Activated naive CD4-positive, alpha-beta T cell treated with anti-CD3 and anti-CD28 coated beads, Interleukin-2, amount 10 ng/mL, durations not matched to agents 7 days and 5 days (primary cell): ENCODE data around the gene TTC9.

ENCODE experiments used
- CTCF ChIA-PET: fragments of 350-600 bp; sonication (Branson Sonifier 250); formaldehyde crosslinking; loops from one replicate; lab custom pipeline; 2021; ENCODE audit warnings: antibody characterized with exemption; lab: Charles Lee
- DNase-seq: peaks from one replicate; pipeline ENCODE4 v3.0.0-alpha.2; 2020
- H3K27ac Mint-ChIP-seq: one replicate; pipeline ENCODE4 v1.8.0; 2021; ENCODE audit warnings: mild to moderate bottlenecking, moderate library complexity, mixed read lengths
- H3K27me3 Mint-ChIP-seq: one replicate; pipeline ENCODE4 v1.8.0; 2021; ENCODE audit warnings: mild to moderate bottlenecking, mixed read lengths
- H3K36me3 Mint-ChIP-seq: one replicate; pipeline ENCODE4 v1.8.0; 2021; ENCODE audit warnings: mixed read lengths
- H3K4me1 Mint-ChIP-seq: one replicate; pipeline ENCODE4 v1.8.0; 2021; ENCODE audit warnings: mixed read lengths
- H3K4me3 Mint-ChIP-seq: one replicate; pipeline ENCODE4 v1.8.0; 2021; ENCODE audit warnings: mild to moderate bottlenecking, moderate library complexity, mixed read lengths
- H3K9me3 Mint-ChIP-seq: one replicate; pipeline ENCODE4 v1.8.0; 2021; ENCODE audit warnings: mixed read lengths

Gene TTC9

GRCh38 chr14:70624972-70625371 is 16.7 kb upstream of the TTC9 start:
- Mint-ChIP-seq H3K4me1 (no peaks in the 10 kb centered on the region), H3K36me3 (peaks cover 4% of the 10 kb centered on the region), H3K27me3 (peaks cover 4% of the 10 kb centered on the region), H3K27ac (no peak overlapping the region), H3K4me3 (no peak overlapping the region), H3K9me3 (peaks cover 17% of the 10 kb centered on the region)
- CTCF ChIA-PET = interaction anchor here (1.5 to 7.9 kb wide), 2 partner anchors 88 to 192 kb away, joined by 6 to 87 read pairs; no protein-coding TSS in a partner anchor
- no peak for DNase-seq

GRCh38 chr14:70631948-70632347 is 9.8 kb upstream of the TTC9 start:
- Mint-ChIP-seq H3K4me3 (no peak overlapping the region), H3K36me3 (peaks cover 2% of the 10 kb centered on the region), H3K27me3 (peaks cover 5% of the 10 kb centered on the region), H3K27ac (no peak overlapping the region), H3K9me3 (peaks cover 6% of the 10 kb centered on the region), H3K4me1 (no peaks in the 10 kb centered on the region)
- CTCF ChIA-PET = interaction anchor here (1.9 kb wide), 1 partner anchor 10 kb away, joined by 9 read pairs; no protein-coding TSS in a partner anchor
- DNase-seq = no peak

- CTCF ChIA-PET = interaction anchor here (1.1 kb wide), 1 partner anchor 73 kb away, joined by 4 read pairs; no protein-coding TSS in a partner anchor
- no peak overlapping the region for H3K4me3 Mint-ChIP-seq
- peaks cover 3% of the 10 kb centered on the region for H3K9me3 Mint-ChIP-seq
- H3K4me1 Mint-ChIP-seq = peaks cover 24% of the 10 kb centered on the region
- peaks cover 2% of the 10 kb centered on the region for H3K36me3 Mint-ChIP-seq
- H3K27ac Mint-ChIP-seq = no peak overlapping the region
- H3K27me3 Mint-ChIP-seq = peaks cover 5% of the 10 kb centered on the region
- no peak for DNase-seq
Observed at GRCh38 chr14:70635971-70636595, 5.6 kb upstream of the TTC9 start.

GRCh38 chr14:70638416-70638815 is 3.3 kb upstream of the TTC9 start:
- Mint-ChIP-seq H3K36me3 (peaks cover 5% of the 10 kb centered on the region), H3K9me3 (peaks cover 3% of the 10 kb centered on the region), H3K4me3 (no peak overlapping the region), H3K27ac (no peak overlapping the region), H3K27me3 (no peaks in the 10 kb centered on the region), H3K4me1 (peaks cover 27% of the 10 kb centered on the region)
- DNase-seq = no peak
- CTCF ChIA-PET = no interaction called here

GRCh38 chr14:70640938-70641547 is 673 bp upstream of the TTC9 start:
- Mint-ChIP-seq H3K27me3 (no peaks in the 10 kb centered on the region), H3K4me1 (peaks cover 53% of the 10 kb centered on the region)
- CTCF ChIA-PET = interaction anchor here (0.7 to 1.5 kb wide), 5 partner anchors 10 to 36 kb away, joined by 3 to 4 read pairs (median 3); no protein-coding TSS in a partner anchor

GRCh38 chr14:70642303-70643235 is 853 bp downstream of the TTC9 start:
- peak; percentile 55 for DNase-seq
- CTCF ChIA-PET = interaction anchor here (0.7 to 1.5 kb wide), 5 partner anchors 9 to 71 kb away, joined by 3 to 7 read pairs (median 4); no protein-coding TSS in a partner anchor
- H3K4me3 Mint-ChIP-seq = peak overlapping the region; percentile 87
- peaks cover 66% of the 10 kb centered on the region for H3K4me1 Mint-ChIP-seq
- no peaks in the 10 kb centered on the region for H3K27me3 Mint-ChIP-seq
- H3K9me3 Mint-ChIP-seq = no peaks in the 10 kb centered on the region
- peak overlapping the region; percentile 94 for H3K27ac Mint-ChIP-seq
- peaks cover 24% of the 10 kb centered on the region for H3K36me3 Mint-ChIP-seq

More at GRCh38 chr14:70640938-70641547, 673 bp upstream of the TTC9 start:
- DNase-seq = peak; percentile 69
- Mint-ChIP-seq H3K36me3 (peaks cover 18% of the 10 kb centered on the region), H3K27ac (peak overlapping the region; percentile 93), H3K4me3 (peak overlapping the region; percentile 93), H3K9me3 (peaks cover 3% of the 10 kb centered on the region)

GRCh38 chr14:70643967-70644366 is 2.3 kb downstream of the TTC9 start:
- Mint-ChIP-seq H3K4me3 (peak overlapping the region; percentile 87), H3K9me3 (no peaks in the 10 kb centered on the region), H3K27ac (peak overlapping the region; percentile 94), H3K4me1 (peaks cover 71% of the 10 kb centered on the region), H3K36me3 (peaks cover 38% of the 10 kb centered on the region), H3K27me3 (no peaks in the 10 kb centered on the region)
- CTCF ChIA-PET = no interaction called here
- DNase-seq = no peak

GRCh38 chr14:70645892-70646291 is 4.2 kb downstream of the TTC9 start:
- CTCF ChIA-PET = no interaction called here
- Mint-ChIP-seq H3K4me3 (peak overlapping the region; percentile 56), H3K27ac (peak overlapping the region; percentile 17), H3K27me3 (no peaks in the 10 kb centered on the region), H3K9me3 (no peaks in the 10 kb centered on the region), H3K4me1 (peaks cover 69% of the 10 kb centered on the region), H3K36me3 (peaks cover 50% of the 10 kb centered on the region)
- DNase-seq = no peak

GRCh38 chr14:70646705-70647104 is 5.0 kb downstream of the TTC9 start:
- peaks cover 55% of the 10 kb centered on the region for H3K36me3 Mint-ChIP-seq
- no peaks in the 10 kb centered on the region for H3K9me3 Mint-ChIP-seq
- H3K27ac Mint-ChIP-seq = peak overlapping the region; percentile 46
- H3K4me3 Mint-ChIP-seq = peak overlapping the region; percentile 16
- peaks cover 70% of the 10 kb centered on the region for H3K4me1 Mint-ChIP-seq
- CTCF ChIA-PET = no interaction called here
- no peaks in the 10 kb centered on the region for H3K27me3 Mint-ChIP-seq
- no peak for DNase-seq

GRCh38 chr14:70648346-70648745 is 6.6 kb downstream of the TTC9 start:
- Mint-ChIP-seq H3K4me3 (no peak overlapping the region), H3K36me3 (peaks cover 68% of the 10 kb centered on the region), H3K9me3 (no peaks in the 10 kb centered on the region), H3K27me3 (no peaks in the 10 kb centered on the region), H3K4me1 (peaks cover 86% of the 10 kb centered on the region), H3K27ac (no peak overlapping the region)
- no peak for DNase-seq
- CTCF ChIA-PET = no interaction called here

- Mint-ChIP-seq H3K4me1 (peaks cover 84% of the 10 kb centered on the region), H3K36me3 (peaks cover 72% of the 10 kb centered on the region), H3K27me3 (no peaks in the 10 kb centered on the region), H3K4me3 (no peak overlapping the region), H3K27ac (peak overlapping the region; percentile 29), H3K9me3 (no peaks in the 10 kb centered on the region)
- CTCF ChIA-PET = no interaction called here
- no peak for DNase-seq
Observed at GRCh38 chr14:70649803-70650202, 8.1 kb downstream of the TTC9 start.

- Mint-ChIP-seq H3K9me3 (no peaks in the 10 kb centered on the region), H3K27me3 (no peaks in the 10 kb centered on the region), H3K36me3 (peaks cover 66% of the 10 kb centered on the region), H3K4me1 (peaks cover 83% of the 10 kb centered on the region), H3K27ac (peak overlapping the region; percentile 10), H3K4me3 (no peak overlapping the region)
- DNase-seq = no peak
- CTCF ChIA-PET = interaction anchor here (0.5 to 1.6 kb wide), 2 partner anchors 10 to 31 kb away, joined by 3 read pairs; partner anchors contain the start of gene TTC9
Observed at GRCh38 chr14:70651522-70651921, 9.8 kb downstream of the TTC9 start.

- Mint-ChIP-seq H3K4me1 (peaks cover 84% of the 10 kb centered on the region), H3K36me3 (peaks cover 69% of the 10 kb centered on the region), H3K27me3 (no peaks in the 10 kb centered on the region), H3K27ac (peak overlapping the region; percentile 98), H3K4me3 (no peak overlapping the region), H3K9me3 (no peaks in the 10 kb centered on the region)
- CTCF ChIA-PET = interaction anchor here (2.1 kb wide), 2 partner anchors 10 to 60 kb away, joined by 6 to 7 read pairs; no protein-coding TSS in a partner anchor
- no peak for DNase-seq
Observed at GRCh38 chr14:70652871-70653270, 11.2 kb downstream of the TTC9 start.

GRCh38 chr14:70653662-70654061 is 11.9 kb downstream of the TTC9 start:
- Mint-ChIP-seq H3K4me3 (no peak overlapping the region), H3K36me3 (peaks cover 62% of the 10 kb centered on the region), H3K9me3 (no peaks in the 10 kb centered on the region), H3K27ac (peak overlapping the region; percentile 98), H3K4me1 (peaks cover 83% of the 10 kb centered on the region), H3K27me3 (no peaks in the 10 kb centered on the region)
- no peak for DNase-seq
- CTCF ChIA-PET = interaction anchor here (0.8 to 2.1 kb wide), 4 partner anchors 11 to 165 kb away, joined by 3 to 7 read pairs (median 4); partner anchors contain the start of gene TTC9
